SK-N-MC (cell line): ENCODE data around the gene LYRM7.

Experiments
- EZH2 ChIP-seq: fragments of 200-600 bp; sonication (generic); IDR thresholded peaks from one replicate; pipeline ENCODE4 v1.6.1; 2017; ENCODE audit warnings: antibody characterized with exemption
- FOXP2 ChIP-seq: optimal IDR thresholded peaks from 2 replicates; pipeline ENCODE3; 2011; ENCODE audit warnings: mild to moderate bottlenecking, moderate library complexity; ENCODE audit not compliant: insufficient read depth; ENCODE audit errors: extremely low read length, control extremely low read depth
- POLR2AphosphoS5 ChIP-seq: IDR thresholded peaks from 2 replicates; pipeline ENCODE4 v1.6.1; 2012; ENCODE audit warnings: mild to moderate bottlenecking, low read depth, low read length, borderline replicate concordance

- TF ChIP-seq POLR2AphosphoS5 (no peak), EZH2 (no peak), FOXP2 (no peak)
Measured at GRCh38 chr5:131220566-131220965, 49.8 kb downstream of the LYRM7 start.
